Stimulated activated CD4-positive, alpha-beta T cell treated with anti-CD3 and anti-CD28 coated beads, Interleukin-2, amount 100 ng/mL, for 4 hours (primary cell): ENCODE data around the gene GLG1.
"Not testable (repeated sequence)": the region's sequence is repeated elsewhere in the genome, so short reads cannot be mapped to it uniquely, and the experiment has no call there.

Source experiments
- DNase-seq: peaks from one replicate; pipeline ENCODE4 v3.0.0-alpha.2; 2020; ENCODE audit warnings: low read depth

The GLG1 gene

DNA sequence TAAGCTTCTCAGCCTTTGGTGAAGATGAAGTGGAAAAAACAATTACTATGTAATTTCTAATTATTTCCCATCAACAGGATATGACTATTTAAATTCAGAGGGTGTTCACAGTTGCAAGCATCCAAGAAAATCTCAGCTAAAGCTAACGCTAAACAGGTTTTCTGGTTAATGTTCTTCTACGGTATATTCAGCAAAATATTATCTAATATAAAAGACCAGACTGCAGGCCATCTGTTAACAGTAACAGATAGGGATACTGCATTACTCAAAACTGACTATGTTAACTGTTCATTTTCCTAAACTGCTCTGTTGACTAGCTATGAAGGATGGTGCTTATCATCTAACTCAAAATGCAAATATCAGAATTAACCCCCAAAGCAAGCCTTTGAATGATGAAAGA, 32.8 kb downstream of the GLG1 start:
- no peak for DNase-seq

DNA sequence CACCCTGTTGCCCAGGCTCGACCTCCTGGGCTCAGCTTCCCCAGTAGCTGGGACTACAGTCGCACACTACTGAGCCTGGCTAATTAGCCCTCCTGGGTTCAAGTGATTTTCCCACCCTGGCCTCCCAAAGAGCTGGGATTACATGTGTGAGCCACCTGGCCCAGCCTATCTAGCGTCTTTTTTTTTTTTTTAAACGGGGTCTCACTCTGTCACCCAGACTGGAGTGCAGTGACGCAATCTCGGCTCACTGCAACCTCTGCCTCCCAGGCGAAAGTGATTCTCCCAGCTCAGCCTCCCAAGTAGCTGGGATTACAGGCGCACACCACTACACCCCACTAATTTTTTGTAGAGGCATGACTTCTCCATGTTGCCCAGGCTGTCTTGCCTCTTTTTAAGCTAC, 33.3 kb downstream of the GLG1 start:
- no peak for DNase-seq

DNA sequence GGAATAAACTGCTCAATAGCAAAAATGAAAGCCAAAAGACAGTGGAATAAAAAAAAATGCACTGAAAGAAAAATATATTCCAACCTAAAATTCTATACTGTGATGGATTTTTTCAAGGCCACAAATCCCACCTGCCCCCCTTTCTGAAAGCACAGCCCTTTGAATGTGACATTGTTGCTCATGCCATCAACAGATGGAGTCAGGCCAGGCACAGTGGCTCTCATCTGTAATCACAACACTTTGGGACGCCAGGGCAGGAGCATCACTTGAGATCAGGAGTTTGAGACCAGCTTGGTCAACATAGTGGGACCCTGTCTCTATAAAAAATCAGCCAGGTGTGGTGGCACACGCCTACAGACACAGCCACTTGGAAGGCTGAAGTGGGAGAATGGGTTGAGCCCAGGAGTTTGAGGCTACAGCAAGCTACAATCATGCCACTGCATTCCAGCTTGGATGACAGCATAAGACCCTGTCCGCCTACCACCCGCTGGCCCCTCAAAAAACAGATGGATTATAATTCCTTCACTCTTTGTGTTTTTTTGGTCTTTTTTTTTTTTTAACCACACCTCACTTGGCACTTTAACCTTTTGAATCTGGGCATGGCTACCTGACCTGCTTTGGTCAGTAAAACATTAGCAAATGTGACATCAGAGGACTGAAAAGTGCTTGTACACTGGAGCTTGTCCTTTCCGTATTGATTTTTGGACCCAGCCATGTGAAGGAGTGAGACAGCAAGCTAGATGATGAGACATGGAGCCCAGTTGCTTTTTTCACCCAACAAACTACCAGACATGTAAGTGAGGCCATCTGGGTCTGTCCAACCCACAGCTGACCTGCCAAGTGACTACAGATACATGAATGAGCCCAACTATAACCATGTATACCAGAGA, 36.3 kb downstream of the GLG1 start:
- no peak for DNase-seq

DNA sequence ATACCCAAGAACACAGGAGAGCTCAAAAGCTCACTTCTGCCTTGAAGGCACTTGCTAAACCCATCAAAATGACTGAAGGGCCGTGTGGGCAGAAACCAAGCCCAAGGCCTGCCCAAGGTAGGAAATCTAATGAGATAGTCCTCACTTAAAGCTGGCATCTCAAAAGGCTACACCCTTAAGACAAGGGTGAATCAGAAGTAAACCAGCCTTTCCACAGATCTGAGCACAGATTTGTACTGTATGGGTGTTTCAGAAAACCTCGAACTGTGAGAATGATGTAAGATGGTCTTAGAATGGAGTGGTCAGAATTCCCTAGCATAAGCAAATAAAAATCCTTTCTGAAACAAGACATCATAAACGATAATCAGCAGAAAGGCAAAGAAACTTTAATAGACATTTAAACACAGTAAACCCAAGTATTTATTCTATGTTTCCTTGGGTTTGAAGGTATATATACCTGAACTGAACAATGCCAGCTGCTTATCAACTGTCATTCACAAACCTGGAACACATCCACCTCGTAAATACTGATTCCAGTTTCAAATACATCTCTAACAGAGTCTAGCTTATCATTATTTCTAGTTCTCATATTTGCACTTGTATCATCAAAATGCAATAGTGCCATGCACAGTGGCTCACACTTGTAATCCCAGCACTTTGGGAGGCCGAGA, 37.8 kb downstream of the GLG1 start:
- no peak for DNase-seq

DNA sequence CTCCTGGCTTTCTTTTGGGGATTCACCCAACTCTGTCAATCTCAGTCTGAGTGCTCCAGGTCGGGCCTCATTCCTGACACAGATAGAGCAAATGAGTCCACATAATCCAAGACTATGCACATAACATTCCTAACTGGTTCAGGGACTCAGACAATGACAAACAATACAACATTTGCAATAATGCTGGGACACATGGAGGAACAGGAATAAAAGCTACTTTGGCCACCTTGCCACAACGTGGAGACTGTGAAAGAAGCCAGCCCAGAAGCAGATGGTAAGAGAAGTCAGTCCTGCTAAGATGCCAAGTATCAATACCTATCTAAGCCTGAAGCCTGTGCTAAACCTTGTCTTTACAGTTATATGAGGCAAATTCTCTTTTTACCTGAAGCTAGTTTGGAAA, 39.0 kb downstream of the GLG1 start:
- no peak for DNase-seq

DNA sequence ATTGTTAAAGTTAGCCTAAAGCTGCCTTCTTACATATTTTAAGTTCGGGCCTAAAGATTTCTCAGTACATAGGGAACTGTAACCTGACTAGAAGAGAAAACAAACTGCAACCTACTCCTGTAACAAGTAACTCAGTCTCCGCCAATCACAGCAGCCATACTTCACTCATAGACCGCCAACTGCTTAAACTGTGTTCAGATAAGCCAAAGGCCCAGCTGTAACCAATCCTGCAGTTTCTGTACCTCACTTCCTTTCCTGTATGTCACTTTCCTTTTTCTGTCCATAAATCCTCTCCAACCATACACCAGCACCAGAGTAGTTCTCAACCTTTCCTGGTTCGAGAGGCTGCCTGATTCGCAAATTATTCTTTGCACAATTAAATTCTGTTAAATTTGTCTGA, 41.5 kb downstream of the GLG1 start:
- DNase-seq = no peak

DNA sequence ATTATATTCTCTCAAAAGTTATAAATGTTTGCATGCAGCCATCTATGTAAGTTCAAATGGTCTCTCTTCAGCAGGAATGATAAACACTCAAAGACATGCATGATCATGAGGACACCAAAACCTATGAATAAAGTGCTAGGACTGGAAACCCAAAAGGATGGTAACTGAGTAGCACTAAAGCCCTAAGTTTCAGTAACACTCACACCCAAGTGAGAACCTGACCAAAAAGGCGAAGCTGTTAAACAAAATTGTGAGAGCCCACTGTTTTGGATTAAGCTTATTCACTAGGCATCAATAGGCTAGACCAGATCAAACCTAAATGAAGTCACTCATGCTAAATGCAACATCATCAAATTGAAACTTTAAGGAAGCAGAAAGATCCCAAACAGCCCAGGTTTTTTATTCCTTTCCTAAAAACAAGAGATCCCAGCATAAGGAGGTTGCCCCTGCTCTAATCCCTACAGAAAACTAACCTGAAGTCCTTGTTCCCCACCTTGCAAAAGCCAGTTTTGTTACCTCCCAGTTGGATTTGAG, 42.4 kb downstream of the GLG1 start:
- no peak for DNase-seq

DNA sequence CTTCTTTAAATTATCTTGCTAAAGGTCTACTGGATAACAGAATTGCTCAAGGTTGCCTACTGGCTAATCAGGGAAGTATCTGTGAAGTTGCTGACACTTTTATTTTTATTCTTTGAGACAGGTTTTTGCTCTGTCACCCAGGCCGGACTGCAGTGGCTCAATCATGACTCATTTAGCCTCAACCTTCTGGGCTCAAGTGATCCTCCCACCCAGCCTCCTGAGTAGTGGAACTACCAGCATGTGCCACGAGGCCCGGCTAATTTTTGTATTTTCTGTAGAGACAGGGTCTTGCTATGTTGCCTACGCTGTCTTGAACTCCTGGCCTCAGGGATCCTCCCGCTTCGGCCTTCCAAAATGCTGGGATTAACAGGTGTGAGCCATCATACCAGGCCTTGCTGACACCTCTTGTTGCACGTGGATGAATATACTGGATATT, 43.1 kb downstream of the GLG1 start:
- peak; percentile 5 for DNase-seq

DNA sequence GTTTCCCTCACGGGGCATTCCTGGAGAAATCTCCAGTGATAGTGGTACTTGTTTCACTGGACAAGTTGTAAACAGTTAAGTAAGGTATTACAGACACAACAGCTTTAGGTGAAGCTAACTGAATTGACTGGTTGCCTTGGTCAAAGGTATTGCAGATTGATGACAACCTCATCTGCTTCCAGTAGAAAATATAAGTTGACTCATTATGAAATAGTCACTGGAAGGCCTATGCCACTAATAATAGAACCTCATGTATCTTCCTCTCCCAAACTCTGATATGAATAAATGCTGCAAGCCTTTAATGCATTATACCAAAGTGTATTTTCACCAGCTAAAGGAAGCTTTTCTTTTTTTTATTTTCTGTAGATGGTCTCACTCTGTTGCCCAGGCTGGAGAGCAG, 44.8 kb downstream of the GLG1 start:
- DNase-seq = no peak

DNA sequence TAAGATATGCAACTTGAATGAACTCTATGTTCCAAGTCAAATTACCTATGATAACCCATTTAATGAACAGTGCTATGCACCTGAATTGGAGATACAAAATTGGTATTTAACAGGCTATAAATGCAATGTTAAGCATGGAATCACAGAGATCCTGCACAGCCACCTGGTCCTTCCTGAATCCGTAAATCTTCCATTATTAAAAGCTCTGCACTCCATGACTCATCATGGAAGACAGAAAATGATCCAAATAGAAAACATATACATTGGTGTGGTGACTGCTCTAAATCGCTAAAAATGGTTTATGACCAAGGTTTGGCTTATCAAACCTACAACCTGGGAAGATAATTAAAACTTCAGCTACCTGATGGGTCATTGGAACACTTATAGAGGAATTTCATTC, 45.3 kb downstream of the GLG1 start:
- no peak for DNase-seq

DNA sequence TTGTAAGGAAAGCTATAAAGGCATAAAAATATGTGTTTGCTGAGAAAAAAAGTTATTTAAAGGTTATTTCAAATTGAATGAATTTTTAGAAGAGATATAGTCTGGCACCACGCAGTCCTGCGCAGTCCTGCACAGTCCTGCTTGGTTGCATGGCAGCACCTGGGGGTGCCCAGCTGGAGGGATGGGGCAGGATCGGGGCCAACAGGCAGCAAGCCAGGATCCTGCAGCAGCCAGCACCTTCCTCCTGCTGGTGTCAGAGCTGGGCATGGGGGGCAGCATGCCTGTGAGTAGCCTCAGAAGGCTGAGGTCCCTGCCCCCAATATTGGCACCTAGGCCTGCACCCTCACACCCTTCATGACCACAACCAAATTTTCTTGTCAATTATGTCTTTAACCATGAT, 46.0 kb downstream of the GLG1 start:
- DNase-seq = no peak

DNA sequence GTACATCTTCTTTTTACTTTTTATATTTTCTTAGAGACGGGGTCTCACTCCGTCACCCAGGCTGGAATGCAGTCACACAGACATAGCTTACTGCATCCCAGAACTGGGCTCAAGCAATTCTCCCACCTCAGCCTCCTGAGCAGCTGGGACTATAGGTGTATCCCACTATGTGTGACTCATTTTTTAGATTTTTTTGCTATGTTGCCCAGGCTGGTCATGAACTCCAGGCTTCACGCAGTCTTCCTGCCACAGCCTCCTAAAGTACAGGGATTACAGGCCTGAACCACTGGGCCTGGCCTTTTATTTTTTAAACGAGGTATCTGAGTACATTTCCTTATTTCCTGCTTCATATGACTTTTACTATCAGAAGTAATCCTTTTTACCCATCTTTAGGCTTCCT, 48.0 kb downstream of the GLG1 start:
- DNase-seq = no peak

DNA sequence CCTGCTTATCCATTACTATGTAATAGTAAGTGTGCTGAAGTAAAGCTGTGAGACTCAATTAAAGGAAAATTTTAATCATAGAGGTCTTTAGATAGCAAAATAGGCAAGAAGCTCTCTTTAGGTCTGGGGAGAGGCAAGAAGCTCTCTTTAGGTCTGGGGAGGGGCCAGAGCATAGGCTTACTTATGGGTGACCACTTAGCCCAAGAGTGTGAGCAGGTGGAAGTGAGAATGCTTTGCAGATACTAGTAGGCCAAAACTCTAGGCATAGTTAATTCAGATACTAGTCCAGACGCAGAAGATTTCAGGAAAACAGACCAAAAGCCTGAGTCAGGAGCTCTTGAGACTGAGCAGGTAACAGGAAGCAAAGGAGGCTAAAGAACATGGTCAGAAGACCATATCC, 49.6 kb downstream of the GLG1 start:
- DNase-seq = no peak

DNA sequence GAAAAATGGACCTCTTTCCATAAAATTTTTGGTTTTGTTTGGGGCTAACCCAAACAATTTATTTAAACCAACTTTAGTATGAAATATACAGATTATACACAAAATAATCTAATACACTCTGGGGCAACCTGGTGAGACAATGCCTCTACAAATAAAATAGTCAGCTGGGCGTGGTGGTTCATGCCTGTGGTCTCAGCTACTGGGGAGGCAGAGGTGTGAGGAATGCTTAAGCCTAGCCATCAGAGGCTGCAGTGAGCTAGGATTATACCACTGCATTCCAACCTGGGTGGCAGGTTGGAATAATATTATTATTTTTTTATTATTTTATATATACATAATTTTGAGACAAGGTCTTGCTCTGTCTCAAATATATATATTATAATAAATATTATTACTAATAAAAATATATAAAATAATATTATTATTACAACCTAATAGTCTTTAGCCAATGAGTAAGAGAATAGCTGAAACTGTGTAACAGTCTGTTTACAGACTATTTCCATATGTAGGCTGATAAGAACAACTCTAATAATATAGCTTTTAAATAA, 50.5 kb downstream of the GLG1 start:
- no peak for DNase-seq

DNA sequence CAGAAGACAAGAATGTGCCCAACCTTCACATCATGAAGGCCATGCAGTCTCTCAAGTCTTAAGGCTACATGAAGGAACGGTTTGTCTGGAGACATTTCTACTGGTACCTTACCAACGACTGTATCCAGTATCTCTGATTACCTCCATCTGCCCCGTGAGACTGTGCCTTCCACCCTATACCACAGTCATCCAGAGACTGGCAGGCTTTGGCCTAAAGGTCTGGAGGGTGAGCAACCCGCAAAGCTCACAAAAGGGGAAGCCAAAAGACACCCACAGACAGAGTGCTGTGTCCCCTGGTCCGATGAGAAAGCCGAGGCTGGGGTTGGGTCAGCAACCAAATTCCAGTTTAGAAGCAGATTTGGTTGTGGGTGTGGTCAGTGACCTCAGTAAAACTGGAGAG, 54.6 kb downstream of the GLG1 start:
- DNase-seq = not testable (repeated sequence)

DNA sequence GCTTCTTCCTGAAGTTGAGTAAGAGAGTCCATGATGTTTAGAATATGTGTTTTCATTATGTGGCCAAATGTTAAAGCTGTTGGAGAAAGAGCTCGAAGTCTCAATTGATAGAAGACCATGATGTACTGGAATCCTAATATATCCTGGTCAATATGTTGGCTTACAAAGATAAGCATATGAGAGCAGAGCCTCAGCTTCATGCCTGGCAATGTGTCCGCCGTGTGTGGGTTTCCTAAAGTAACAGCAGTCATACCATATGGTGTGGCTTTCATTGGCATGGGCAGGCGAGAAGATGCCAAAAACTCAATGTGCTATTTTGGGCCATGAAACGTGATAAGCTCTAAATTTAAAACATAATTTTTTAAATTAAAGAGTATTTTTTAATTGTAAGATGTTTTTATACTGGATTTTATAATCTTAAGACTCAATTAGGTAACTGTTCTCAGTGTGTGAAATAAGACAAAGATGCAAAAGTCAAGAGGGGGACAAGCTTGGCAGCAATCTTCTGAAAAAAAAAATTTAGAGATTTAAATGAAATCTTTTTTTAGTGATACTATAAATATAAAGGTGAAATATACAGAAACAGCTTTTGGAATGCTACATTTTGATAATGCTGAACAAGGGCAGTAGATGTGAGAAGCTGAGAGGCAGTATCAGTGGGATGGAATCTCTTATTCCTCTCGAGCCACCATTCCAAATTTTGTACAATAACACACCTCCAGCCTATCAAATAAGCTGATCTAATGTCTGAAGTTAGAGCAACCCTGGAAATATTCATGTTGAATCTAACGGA, 56.5 kb downstream of the GLG1 start:
- DNase-seq = not testable (repeated sequence)

DNA sequence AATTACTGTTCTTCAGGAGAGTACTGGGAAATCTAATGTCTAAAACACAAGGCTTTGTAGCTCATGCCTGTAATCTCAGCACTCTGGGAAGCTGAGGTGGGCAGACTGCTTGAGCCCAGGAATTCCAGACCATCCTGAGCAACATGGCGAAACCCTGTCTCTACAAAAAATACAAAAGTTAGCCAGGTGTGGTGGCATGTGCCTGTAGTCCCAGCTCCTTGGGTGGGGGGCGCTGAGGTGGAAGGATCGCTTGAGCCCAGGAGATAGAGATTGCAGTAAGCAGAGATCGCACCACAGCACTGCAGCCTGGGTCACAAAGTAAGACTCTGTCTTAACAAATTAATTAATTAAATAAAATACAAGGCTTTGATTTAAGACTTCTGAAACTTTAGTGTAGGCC, 60.8 kb downstream of the GLG1 start:
- DNase-seq = not testable (repeated sequence)

DNA sequence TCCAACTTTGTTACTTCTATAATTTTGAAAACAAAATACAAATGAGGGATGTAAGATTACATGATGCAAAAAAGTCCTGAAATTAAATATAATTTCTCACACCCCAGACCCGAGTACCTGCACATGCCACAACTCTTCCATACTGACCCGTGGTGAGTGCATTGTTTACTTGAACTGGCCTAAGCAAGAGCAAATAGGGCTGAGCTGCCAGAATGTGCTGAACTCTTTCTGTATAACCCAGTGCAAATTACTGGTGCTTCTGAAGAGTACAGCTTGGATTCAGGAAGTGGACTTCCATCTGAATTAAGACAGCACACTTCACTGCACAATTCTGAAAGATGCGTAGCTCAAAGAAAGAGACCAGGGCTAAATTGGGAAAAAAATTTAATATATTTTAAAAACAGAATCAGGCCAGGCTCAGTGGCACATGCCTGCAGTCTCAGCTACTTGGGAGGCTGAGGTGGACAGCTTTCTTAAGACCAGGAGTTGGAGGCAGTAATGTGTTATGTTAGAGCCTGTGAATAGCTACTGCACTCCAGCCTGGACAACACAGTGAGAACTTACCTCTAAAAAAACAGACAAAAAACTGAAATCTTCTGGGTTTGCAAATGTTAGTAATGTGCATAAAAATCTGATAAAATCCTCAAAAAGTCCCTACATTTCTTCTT, 63.9 kb downstream of the GLG1 start:
- DNase-seq = not testable (repeated sequence)

DNA sequence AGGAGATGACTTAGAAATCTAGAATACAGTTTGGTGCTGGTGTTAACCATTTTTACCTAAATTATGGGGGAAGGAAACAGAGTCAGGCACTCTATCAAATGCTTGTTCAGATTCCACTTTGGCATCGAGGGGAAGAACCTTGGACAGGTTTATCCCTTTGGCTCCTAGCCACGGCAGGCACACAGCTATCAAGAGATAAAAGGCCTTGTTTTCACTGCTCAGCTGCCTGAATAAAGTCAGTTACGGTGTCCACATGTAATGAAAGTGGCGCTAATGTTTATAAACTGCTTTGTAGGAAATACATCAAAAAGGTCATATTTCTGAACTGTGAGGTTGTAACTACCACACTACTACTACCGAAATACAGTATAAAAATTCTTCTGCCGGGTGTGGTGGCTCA, 66.3 kb downstream of the GLG1 start:
- not testable (repeated sequence) for DNase-seq

DNA sequence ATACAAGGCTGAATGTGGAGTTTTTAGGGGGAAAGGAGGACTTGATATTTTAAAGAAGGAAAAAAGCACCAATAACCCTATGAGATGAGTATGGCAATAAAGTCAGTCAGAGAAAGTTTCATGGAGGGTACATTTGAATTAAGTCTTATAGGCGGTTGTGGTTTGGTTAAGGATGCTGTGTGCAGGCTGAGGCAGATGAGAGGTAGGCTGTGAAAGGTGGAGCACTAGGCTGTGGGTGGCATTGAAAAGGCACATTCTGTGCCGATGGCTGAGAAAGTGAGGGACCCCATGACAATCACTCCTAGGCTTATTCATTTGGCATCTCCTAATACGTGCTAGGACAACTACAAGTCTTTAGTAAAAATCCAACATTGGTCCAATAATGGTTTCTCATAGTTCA, 68.1 kb downstream of the GLG1 start:
- not testable (repeated sequence) for DNase-seq

DNA sequence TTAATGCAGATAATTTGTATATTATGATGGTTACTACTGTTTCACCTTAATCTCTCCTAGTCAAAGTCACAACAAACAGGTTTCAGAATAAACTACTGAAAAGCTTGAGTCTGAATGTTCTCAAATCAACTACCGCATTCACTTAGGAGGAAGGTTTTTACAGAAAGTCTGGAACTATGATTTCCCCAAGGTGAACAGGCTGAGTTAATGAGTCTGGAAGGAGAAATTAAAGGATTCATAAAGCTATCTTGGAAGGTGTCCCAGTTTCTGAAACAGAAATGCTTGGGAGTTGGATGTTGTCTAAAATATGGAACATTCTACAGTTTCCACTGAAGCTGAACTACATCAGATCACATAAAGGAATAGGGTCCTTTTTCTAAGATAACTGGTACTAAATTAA, 69.2 kb downstream of the GLG1 start:
- DNase-seq = not testable (repeated sequence)

DNA sequence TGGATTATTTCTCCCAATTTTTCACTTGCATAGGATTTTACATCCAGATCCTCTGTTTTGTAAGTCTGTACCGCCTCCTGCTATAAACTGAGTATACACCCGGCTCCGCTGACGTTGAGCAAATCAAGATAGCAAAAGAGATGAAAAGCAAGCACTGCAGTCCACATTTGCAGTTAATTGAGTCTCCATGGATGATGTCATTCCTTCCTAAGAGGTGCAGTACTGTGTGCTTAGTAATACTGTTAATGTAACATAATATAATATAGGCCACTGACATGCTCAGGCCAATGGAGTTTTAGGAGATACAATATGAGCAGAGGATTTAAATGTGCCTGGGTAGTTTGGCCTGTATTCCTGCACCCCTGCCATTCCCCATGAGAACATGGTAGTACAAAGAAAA, 72.3 kb downstream of the GLG1 start:
- DNase-seq = not testable (repeated sequence)
